IMR-90 (cell line): Measurements from ENCODE around the gene HTR3E.

Source experiments
- CHD1 ChIP-seq: IDR thresholded peaks from 2 replicates; pipeline ENCODE4 v1.6.1; 2012; ENCODE audit warnings: low read depth, low read length, improper control_type of control experiment
- CTCF ChIP-seq: conservative IDR thresholded peaks from 2 replicates; pipeline ENCODE4 v1.5.1; 2012; ENCODE audit warnings: mild to moderate bottlenecking, low read depth, low read length, improper control_type of control experiment
- ELK1 ChIP-seq: fragments of 150-350 bp; IDR thresholded peaks from 2 replicates; pipeline ENCODE4 v1.6.1; 2016; ENCODE audit warnings: low read depth, mild to moderate bottlenecking, low read length, moderate library complexity, borderline replicate concordance
- FOS ChIP-seq: fragments of 150-350 bp; IDR thresholded peaks from 2 replicates; pipeline ENCODE4 v1.6.1; 2016; ENCODE audit warnings: low read depth, low read length
- MAFK ChIP-seq: IDR thresholded peaks from 2 replicates; pipeline ENCODE4 v1.6.1; 2012; ENCODE audit warnings: low read depth, low read length, improper control_type of control experiment
- MXI1 ChIP-seq: IDR thresholded peaks from 2 replicates; pipeline ENCODE4 v1.6.1; 2012; ENCODE audit warnings: low read depth, mild to moderate bottlenecking, low read length, moderate library complexity, borderline replicate concordance
- POLR2A ChIP-seq: IDR thresholded peaks from 2 replicates; pipeline ENCODE4 v1.6.1; 2012; ENCODE audit warnings: mild to moderate bottlenecking, low read depth, low read length
- RAD21 ChIP-seq: IDR thresholded peaks from 2 replicates; pipeline ENCODE4 v1.6.1; 2012; ENCODE audit warnings: low read length, improper control_type of control experiment
- RFX5 ChIP-seq: IDR thresholded peaks from 2 replicates; pipeline ENCODE4 v1.8.0; 2012; ENCODE audit warnings: low read depth, mild to moderate bottlenecking, low read length, moderate library complexity
- SMC3 ChIP-seq: fragments of 150-350 bp; IDR thresholded peaks from 2 replicates; pipeline ENCODE4 v1.6.1; 2016; ENCODE audit warnings: low read depth, mild to moderate bottlenecking, antibody characterized with exemption, low read length, moderate library complexity
- USF2 ChIP-seq: fragments of 150-350 bp; IDR thresholded peaks from 2 replicates; pipeline ENCODE4 v1.6.1; 2017; ENCODE audit warnings: mild to moderate bottlenecking, antibody characterized with exemption, low read length, low read depth

GRCh38 chr3:184116017-184116416 is 19.2 kb downstream of the HTR3E start:
- TF ChIP-seq CHD1 (no peak), CTCF (no peak), MXI1 (no peak), RAD21 (no peak), POLR2A (no peak), USF2 (no peak), ELK1 (no peak), SMC3 (no peak), MAFK (no peak), FOS (no peak), RFX5 (no peak)
